ENCODE results near the gene CHCHD10.

CHCHD10 gene

DNA sequence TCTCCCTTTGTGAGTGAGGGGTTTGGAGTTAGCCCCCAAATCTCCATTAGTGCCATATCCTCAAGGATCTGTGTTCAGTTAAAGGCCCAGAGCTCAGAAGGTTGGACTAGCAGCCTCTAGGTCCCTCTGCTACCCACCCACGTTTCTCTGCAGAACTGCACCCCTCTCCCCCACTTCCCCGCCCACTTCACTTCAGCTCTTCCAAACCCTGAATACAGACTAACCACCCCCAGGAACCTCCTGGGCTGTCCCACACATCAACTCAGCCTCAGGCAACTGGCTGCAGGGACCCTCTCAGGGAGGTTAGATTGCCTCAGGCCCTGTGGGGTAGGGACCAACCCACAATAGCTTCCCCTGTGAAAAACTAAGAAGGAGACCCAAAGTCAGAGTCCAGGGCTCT, 14.4 kb downstream of the CHCHD10 start:
- peaks cover 4% of the 10 kb centered on the region; the same call in 1 of the 2 replicates for H3K4me1 ChIP-seq (ENCODE audit: control insufficient read depth, insufficient read depth, low read length)
- H3K4me3 ChIP-seq (ENCODE audit: low read depth, low read length): no peak overlapping the region
- no peak overlapping the region for H3K9ac ChIP-seq (ENCODE audit: low read depth, low read length)
- H3K36me3 ChIP-seq (ENCODE audit: control insufficient read depth, insufficient read depth, low read length): no peaks in the 10 kb centered on the region
- no peaks in the 10 kb centered on the region for H3K9me3 ChIP-seq (ENCODE audit: control insufficient read depth, insufficient read depth, low read length)
- no peak overlapping the region for H3K27ac ChIP-seq (ENCODE audit: low read depth, low read length)
- H3K27me3 ChIP-seq (ENCODE audit: control insufficient read depth, insufficient read depth, low read length): no peaks in the 10 kb centered on the region

DNA sequence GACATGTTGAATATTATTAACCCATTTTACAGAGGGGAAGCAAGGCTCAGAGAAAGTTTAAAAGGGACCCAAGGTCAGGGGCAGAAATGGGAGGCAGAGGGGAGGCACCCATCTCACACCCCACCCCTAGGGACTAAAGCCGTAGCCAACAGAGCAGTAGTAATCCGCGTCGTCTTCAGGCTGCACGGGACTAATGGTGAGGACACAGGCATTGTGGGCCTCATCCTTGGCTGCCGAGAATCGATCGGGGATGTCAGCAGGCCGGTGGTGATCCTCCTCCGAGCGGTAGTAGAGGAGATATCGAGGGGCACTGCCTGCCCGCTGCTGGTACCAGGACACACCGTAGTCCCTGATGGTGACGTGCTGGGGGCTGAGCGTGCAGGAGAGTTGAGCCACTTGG, 15.0 kb downstream of the CHCHD10 start:
- Histone ChIP-seq H3K9ac (ENCODE audit: low read depth, low read length) (no peak overlapping the region), H3K4me3 (ENCODE audit: low read depth, low read length) (no peak overlapping the region), H3K36me3 (ENCODE audit: control insufficient read depth, insufficient read depth, low read length) (no peaks in the 10 kb centered on the region), H3K27me3 (ENCODE audit: control insufficient read depth, insufficient read depth, low read length) (no peaks in the 10 kb centered on the region), H3K4me1 (ENCODE audit: control insufficient read depth, insufficient read depth, low read length) (peaks cover 4% of the 10 kb centered on the region; the same call in 1 of the 2 replicates), H3K27ac (ENCODE audit: low read depth, low read length) (no peak overlapping the region), H3K9me3 (ENCODE audit: control insufficient read depth, insufficient read depth, low read length) (no peaks in the 10 kb centered on the region)

DNA sequence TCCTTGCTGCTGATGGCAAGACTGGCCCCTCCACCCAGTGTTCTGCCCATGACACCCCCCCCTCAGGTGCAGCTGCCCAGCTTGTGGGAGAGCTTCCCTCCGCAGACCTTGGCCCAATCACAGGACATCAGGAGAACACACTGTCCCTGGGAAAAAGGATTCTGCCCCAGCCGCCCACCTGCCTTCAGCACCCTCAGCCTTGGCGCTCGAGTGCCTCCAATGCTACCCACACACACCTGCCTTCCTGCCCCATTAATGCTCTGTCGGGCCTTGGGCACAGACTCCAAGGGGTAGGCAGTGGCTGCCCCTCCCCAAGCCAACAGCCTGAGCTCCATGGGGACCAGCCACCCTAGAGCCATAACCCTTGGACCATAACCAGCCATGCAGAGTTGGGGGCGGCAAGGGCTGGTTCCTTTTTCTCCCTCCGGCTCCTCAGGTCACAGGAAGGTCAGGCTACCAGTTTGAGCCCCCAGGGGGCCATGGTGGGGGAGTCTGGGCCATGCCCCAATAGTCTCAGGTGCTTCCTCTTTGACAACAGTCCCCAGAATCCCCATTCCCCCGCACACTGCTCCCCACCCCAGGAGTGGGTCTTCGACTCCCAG, 15.6 kb downstream of the CHCHD10 start:
- Histone ChIP-seq H3K4me1 (ENCODE audit: control insufficient read depth, insufficient read depth, low read length) (peaks cover 4% of the 10 kb centered on the region; the same call in 1 of the 2 replicates), H3K9me3 (ENCODE audit: control insufficient read depth, insufficient read depth, low read length) (no peaks in the 10 kb centered on the region), H3K9ac (ENCODE audit: low read depth, low read length) (no peak overlapping the region), H3K36me3 (ENCODE audit: control insufficient read depth, insufficient read depth, low read length) (no peaks in the 10 kb centered on the region), H3K27me3 (ENCODE audit: control insufficient read depth, insufficient read depth, low read length) (no peaks in the 10 kb centered on the region), H3K27ac (ENCODE audit: low read depth, low read length) (no peak overlapping the region), H3K4me3 (ENCODE audit: low read depth, low read length) (no peak overlapping the region)

DNA sequence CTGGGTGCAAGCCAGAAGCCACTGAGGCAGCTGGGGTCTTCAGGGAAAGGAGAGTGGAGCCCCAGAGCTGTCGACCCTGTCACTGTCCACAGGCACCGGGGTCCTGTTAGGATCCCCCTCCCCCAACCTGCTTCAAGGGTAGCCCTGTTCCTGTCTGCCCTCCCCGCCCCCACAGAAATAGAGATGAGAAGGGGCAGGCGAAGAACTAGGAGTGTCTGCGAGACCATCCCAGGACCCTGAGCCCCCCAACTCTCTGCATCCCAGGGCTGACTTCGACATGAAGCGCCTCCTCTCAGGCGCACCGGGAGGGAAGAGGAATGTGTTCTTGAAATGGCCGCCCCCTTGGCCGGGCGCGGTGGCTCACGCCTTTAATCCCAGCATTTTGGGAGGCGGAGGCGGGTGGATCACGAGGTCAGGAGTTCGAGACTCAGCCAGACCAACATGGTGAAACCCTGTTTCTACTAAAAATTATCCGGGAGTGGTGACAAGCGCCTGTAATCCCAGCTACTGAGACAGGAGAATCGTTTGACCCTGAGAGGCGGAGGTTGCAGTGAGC, 16.3 kb downstream of the CHCHD10 start:
- H3K27ac ChIP-seq (ENCODE audit: low read depth, low read length): peak overlapping the region; percentile 79
- H3K4me1 ChIP-seq (ENCODE audit: control insufficient read depth, insufficient read depth, low read length): peaks cover 4% of the 10 kb centered on the region; the same call in 1 of the 2 replicates
- peak overlapping the region; percentile 85 for H3K9ac ChIP-seq (ENCODE audit: low read depth, low read length)
- H3K9me3 ChIP-seq (ENCODE audit: control insufficient read depth, insufficient read depth, low read length): no peaks in the 10 kb centered on the region
- H3K27me3 ChIP-seq (ENCODE audit: control insufficient read depth, insufficient read depth, low read length): no peaks in the 10 kb centered on the region
- no peaks in the 10 kb centered on the region for H3K36me3 ChIP-seq (ENCODE audit: control insufficient read depth, insufficient read depth, low read length)
- H3K4me3 ChIP-seq (ENCODE audit: low read depth, low read length): peak overlapping the region; percentile 84

DNA sequence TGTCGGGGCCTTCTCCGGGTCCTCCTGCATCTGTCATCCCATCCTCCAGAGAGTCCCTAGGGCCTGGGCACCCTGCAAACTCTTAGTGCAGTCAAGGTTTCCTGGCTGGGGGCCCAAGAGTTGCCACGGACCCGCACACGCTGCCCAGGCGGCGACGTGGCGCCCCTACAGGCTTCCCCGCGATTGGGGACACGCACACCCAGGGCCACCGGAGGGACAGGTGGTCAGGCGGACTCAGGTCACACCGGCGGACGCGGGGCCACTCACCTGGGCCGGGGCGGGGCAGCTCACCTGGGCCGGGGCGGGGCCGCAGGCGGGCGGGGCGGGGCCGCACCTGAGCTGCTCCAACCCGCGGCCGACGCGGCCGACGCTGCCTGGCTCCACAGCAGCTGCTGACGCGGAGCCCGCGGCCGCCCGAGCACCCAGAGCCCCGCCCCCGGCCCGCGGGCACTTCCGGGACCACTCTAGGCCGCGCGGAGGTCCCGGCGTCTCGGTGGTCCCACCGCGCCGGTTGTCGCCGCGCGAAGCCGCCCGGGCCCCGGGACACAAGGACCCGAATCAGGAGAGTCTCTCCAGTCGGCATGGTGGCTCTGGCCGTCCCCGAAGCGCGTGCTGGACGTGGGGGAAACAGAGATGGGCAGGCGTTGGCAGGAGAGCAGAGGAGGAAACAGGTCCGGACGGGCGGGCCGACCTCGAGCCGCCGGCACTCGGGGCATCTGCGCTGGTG, 16.9 kb downstream of the CHCHD10 start, which contains the start of gene ZNF70:
ZNF70 (minus strand) TSS at position 399 of the 727 bp plus-strand sequence. CDS start 5,972 bp downstream, outside the sequence.
- H3K4me1 ChIP-seq (ENCODE audit: control insufficient read depth, insufficient read depth, low read length): peaks cover 4% of the 10 kb centered on the region; the same call in 1 of the 2 replicates
- no peaks in the 10 kb centered on the region for H3K27me3 ChIP-seq (ENCODE audit: control insufficient read depth, insufficient read depth, low read length)
- H3K27ac ChIP-seq (ENCODE audit: low read depth, low read length): peak within 1 kb of the TSS; percentile 79
- peak within 1 kb of the TSS; percentile 84 for H3K4me3 ChIP-seq (ENCODE audit: low read depth, low read length)
- H3K9me3 ChIP-seq (ENCODE audit: control insufficient read depth, insufficient read depth, low read length): no peaks in the 10 kb centered on the region
- H3K36me3 ChIP-seq (ENCODE audit: control insufficient read depth, insufficient read depth, low read length): no peaks in the 10 kb centered on the region
- peak within 1 kb of the TSS; percentile 85 for H3K9ac ChIP-seq (ENCODE audit: low read depth, low read length)

DNA sequence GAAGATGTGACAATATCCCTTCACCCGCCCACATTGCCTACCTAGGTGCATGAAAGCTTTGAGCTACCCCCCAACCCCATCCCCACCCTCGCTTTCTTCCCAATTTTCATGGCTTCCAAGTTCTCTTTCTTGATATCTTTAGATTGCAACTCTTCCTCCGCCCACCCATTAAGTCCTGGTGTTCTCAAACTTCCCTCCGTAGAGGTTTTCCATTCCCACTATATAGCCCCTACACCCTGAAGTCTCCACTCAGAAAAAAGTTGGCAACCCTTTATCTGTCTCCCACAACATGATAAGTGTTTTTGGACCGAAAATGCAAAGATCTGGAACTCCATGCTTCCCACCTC, 17.4 kb downstream of the CHCHD10 start:
- Histone ChIP-seq H3K27me3 (ENCODE audit: control insufficient read depth, insufficient read depth, low read length) (no peaks in the 10 kb centered on the region), H3K4me1 (ENCODE audit: control insufficient read depth, insufficient read depth, low read length) (peaks cover 4% of the 10 kb centered on the region; the same call in 1 of the 2 replicates), H3K36me3 (ENCODE audit: control insufficient read depth, insufficient read depth, low read length) (no peaks in the 10 kb centered on the region), H3K4me3 (ENCODE audit: low read depth, low read length) (peak overlapping the region; percentile 79), H3K27ac (ENCODE audit: low read depth, low read length) (no peak overlapping the region), H3K9ac (ENCODE audit: low read depth, low read length) (no peak overlapping the region), H3K9me3 (ENCODE audit: control insufficient read depth, insufficient read depth, low read length) (no peaks in the 10 kb centered on the region)

DNA sequence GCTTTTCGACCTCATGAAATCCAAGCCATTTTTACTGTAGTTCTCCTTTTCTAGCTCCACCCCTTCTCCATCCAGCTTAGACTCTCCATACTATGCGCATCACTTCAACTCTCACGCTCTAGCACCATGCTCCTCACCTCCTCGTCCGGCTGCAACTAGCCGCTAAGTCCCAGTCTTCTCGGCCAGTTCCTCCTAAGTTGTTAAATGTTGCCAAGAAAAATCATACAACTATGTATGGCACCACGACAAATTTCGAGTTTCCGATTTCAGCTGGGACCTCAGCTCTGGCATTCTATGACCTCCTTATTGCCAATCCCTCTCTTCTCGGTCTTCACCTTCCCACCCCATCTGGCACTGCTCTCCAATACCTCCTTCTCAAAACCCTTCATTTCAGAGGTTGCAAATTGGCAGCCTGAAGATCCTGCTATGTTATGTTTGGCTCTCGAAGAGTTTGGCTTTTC, 17.9 kb downstream of the CHCHD10 start:
- Histone ChIP-seq H3K4me1 (ENCODE audit: control insufficient read depth, insufficient read depth, low read length) (peaks cover 4% of the 10 kb centered on the region; the same call in 1 of the 2 replicates), H3K4me3 (ENCODE audit: low read depth, low read length) (peak overlapping the region; percentile 79)

DNA sequence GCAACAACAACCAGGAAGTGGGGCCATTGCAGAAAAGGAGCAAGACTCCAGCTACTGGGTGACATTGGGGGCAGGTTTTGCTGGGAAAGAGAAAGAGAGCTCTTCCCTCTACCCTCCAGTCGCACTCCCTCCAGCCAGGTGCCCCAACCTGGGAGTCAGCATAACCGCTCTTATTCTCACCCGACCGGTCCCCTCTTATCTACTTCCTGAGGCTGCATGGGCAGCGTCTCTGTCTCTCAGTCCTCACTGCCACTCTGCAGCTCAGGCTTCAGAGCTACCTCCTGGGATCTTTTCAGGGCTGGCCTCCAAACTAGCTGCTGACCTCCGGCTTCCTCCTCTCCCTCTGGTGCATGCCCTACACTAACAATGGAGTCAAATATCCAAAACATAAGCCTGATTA, 22.0 kb downstream of the CHCHD10 start:
- H3K36me3 ChIP-seq (ENCODE audit: control insufficient read depth, insufficient read depth, low read length): peaks cover 28% of the 10 kb centered on the region
- no peak overlapping the region for H3K27ac ChIP-seq (ENCODE audit: low read depth, low read length)

More for the DNA sequence above, 17.9 kb downstream of the CHCHD10 start:
- Histone ChIP-seq H3K36me3 (ENCODE audit: control insufficient read depth, insufficient read depth, low read length) (peaks cover 3% of the 10 kb centered on the region; the same call in 1 of the 2 replicates), H3K9me3 (ENCODE audit: control insufficient read depth, insufficient read depth, low read length) (no peaks in the 10 kb centered on the region), H3K27me3 (ENCODE audit: control insufficient read depth, insufficient read depth, low read length) (no peaks in the 10 kb centered on the region), H3K9ac (ENCODE audit: low read depth, low read length) (no peak overlapping the region), H3K27ac (ENCODE audit: low read depth, low read length) (no peak overlapping the region)

DNA sequence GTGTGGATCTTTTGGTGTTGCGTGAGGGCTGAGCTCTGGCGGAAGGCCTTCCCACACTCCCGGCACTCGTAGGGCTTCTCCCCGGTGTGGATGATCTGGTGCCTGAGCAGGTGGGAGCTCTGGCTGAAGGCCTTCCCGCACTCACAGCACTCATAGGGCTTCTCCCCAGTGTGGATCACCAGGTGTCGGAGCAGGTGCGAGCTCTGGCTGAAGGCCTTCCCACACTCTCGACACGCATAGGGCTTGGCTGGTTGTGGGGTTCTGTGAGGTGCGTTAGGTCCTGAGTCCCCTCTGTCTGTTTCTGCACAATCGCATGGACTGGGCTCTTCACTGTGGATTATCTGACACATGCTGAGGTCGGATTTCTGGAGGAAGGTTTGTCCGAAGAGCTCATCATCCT, 23.3 kb downstream of the CHCHD10 start:
- Histone ChIP-seq H3K27ac (ENCODE audit: low read depth, low read length) (no peak overlapping the region), H3K9ac (ENCODE audit: low read depth, low read length) (no peak overlapping the region), H3K9me3 (ENCODE audit: control insufficient read depth, insufficient read depth, low read length) (no peaks in the 10 kb centered on the region), H3K4me3 (ENCODE audit: low read depth, low read length) (no peak overlapping the region), H3K27me3 (ENCODE audit: control insufficient read depth, insufficient read depth, low read length) (no peaks in the 10 kb centered on the region), H3K4me1 (ENCODE audit: control insufficient read depth, insufficient read depth, low read length) (peaks cover under 1% of the 10 kb centered on the region; the same call in 1 of the 2 replicates), H3K36me3 (ENCODE audit: control insufficient read depth, insufficient read depth, low read length) (peaks cover 28% of the 10 kb centered on the region)

More for the DNA sequence above, 22.0 kb downstream of the CHCHD10 start:
- no peak overlapping the region for H3K9ac ChIP-seq (ENCODE audit: low read depth, low read length)
- no peaks in the 10 kb centered on the region for H3K27me3 ChIP-seq (ENCODE audit: control insufficient read depth, insufficient read depth, low read length)
- H3K4me1 ChIP-seq (ENCODE audit: control insufficient read depth, insufficient read depth, low read length): peaks cover 4% of the 10 kb centered on the region; the same call in 1 of the 2 replicates
- H3K9me3 ChIP-seq (ENCODE audit: control insufficient read depth, insufficient read depth, low read length): no peaks in the 10 kb centered on the region
- no peak overlapping the region for H3K4me3 ChIP-seq (ENCODE audit: low read depth, low read length)

DNA sequence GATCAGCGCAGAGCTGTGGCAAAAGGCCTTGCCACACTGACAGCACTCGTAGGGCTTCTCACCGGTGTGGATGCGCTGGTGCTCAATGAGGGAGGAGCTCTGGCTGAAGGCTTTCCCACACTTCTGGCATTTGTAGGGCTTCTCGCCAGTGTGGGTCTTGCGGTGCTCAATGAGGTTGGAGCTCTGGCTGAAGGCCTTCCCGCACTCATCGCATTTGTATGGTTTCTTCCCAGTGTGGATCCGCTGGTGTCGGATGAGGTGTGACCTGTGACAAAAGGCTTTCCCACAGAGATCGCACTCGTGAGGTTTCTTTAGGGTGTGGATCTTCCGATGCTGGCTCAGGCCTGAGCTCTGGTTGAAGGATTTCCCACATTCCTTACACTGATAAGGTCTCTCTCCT, 23.8 kb downstream of the CHCHD10 start:
- H3K27me3 ChIP-seq (ENCODE audit: control insufficient read depth, insufficient read depth, low read length): no peaks in the 10 kb centered on the region
- H3K9ac ChIP-seq (ENCODE audit: low read depth, low read length): no peak overlapping the region

DNA sequence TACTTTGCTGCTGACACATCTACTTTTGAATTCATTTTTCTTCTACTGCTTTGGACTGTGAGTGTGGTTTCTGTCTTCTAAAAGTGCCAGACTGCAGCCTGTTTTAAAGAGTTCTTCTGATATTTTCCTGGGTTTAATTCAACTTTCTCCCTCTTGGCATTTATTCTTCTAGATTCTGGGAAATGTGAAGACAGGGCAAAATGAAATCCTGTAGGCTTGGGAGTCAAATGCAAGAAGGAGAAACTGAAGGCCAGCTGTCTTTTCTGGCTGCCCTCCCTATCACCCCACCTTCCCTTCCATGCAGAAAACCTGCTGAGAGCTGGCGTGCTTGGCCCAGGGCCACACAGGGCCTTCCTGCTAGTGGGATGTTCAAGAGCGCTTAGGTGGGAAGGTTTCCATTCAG, 24.5 kb downstream of the CHCHD10 start:
- no peak overlapping the region for H3K4me3 ChIP-seq (ENCODE audit: low read depth, low read length)
- H3K9me3 ChIP-seq (ENCODE audit: control insufficient read depth, insufficient read depth, low read length): no peaks in the 10 kb centered on the region
- H3K36me3 ChIP-seq (ENCODE audit: control insufficient read depth, insufficient read depth, low read length): peaks cover 28% of the 10 kb centered on the region
- H3K4me1 ChIP-seq (ENCODE audit: control insufficient read depth, insufficient read depth, low read length): no peaks in the 10 kb centered on the region
- no peak overlapping the region for H3K27ac ChIP-seq (ENCODE audit: low read depth, low read length)
- no peaks in the 10 kb centered on the region for H3K27me3 ChIP-seq (ENCODE audit: control insufficient read depth, insufficient read depth, low read length)
- no peak overlapping the region for H3K9ac ChIP-seq (ENCODE audit: low read depth, low read length)

More for the DNA sequence above, 23.8 kb downstream of the CHCHD10 start:
- Histone ChIP-seq H3K4me1 (ENCODE audit: control insufficient read depth, insufficient read depth, low read length) (no peaks in the 10 kb centered on the region), H3K27ac (ENCODE audit: low read depth, low read length) (no peak overlapping the region), H3K4me3 (ENCODE audit: low read depth, low read length) (no peak overlapping the region), H3K9me3 (ENCODE audit: control insufficient read depth, insufficient read depth, low read length) (no peaks in the 10 kb centered on the region), H3K36me3 (ENCODE audit: control insufficient read depth, insufficient read depth, low read length) (peaks cover 28% of the 10 kb centered on the region)

Measured in HUES48 (cell line).